GM10847 (cell line): ENCODE measurements around the gene TMEM143.

Experiments used
- POLR2A ChIP-seq: IDR thresholded peaks from 2 replicates; pipeline ENCODE4 v1.6.1; 2011; ENCODE audit not compliant: insufficient read length; ENCODE audit errors: extremely low read depth

TMEM143 gene

DNA sequence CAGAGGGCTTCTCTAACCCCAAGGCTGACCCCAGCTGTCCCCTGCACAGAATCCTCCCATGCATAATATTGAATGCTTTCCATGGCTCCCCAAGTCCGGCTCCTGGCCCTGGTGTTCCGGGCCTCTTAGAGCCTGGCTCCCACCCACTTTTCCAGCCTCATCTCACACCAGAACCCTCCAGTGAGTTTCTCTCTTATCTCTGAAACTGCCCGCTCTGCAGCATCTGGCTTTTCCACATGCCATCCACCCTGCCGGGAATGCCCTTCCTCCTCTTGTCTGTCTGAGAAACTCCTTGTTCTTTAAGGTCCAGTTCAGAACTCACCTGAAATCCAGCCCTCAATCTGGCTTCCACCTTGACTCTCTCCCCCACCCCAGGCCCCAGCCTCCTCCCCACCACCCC lies 7.2 kb upstream of the TMEM143 start:
- no peak for TF ChIP-seq POLR2A

DNA sequence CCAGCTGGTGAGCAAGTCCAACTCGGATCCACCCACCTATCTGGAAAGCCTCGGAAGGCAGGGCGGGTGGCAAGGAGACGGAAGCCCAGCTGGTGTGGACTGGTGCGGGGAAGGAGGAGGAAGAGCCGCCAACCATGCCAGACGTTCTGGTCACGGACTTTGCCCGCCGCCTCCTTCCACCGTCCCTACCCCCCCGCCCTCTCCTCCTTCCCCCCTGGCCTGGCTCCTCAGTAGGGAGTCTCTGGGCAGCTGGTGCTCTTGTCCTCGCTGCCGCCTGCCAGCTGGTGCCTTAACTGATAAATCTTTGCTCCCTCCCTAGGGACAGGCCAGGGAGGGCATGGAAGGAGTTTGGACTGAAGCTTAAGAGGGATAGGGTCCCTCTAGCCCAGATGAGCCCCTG lies 5.2 kb upstream of the TMEM143 start:
- no peak for TF ChIP-seq POLR2A

- no peak for TF ChIP-seq POLR2A
Observed at GRCh38 chr19:48367855-48368254, 4.1 kb upstream of the TMEM143 start.

- no peak for TF ChIP-seq POLR2A
Observed at GRCh38 chr19:48365602-48366001, 1.9 kb upstream of the TMEM143 start.

GRCh38 chr19:48364598-48365348 lies 1.0 kb upstream of the TMEM143 start:
- no peak for TF ChIP-seq POLR2A

- no peak for TF ChIP-seq POLR2A
Observed at GRCh38 chr19:48363500-48363809, 285 bp downstream of the TMEM143 start.

DNA sequence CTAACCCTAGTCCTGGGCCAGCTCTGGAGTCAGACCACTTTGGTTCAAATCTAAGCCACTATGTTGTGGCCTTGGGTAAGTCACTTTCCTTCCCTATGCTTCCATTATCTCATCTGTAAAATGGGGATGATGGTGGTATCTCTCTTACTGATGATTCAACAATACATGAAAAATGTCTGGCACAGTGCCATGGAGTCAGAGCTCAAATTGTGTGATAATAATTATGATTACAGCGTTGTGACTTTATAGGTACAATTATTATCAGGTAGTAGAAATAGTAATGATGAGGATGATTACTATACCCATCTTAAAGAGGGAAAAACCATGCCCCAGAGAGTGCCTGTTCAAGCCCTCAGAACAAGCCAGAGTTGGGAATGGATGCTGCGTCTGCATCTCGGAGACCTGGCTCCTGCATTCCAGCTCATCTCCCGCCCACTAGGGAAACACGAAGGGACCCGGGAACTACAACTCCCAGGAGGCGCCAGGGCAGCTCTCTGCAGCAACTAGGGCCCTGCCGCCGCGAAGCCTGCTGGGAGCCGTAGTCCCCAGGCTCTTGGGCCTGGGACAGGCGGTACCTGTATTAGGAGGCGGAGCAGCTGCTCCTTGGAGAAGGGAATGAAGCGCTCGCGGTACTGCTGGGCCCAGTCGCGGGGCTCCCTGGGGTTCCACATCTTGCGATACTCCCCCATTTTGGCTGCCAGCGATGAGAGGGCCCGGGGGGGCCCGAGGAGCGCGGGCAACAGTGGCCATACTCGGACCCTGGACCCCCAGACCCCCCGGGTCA lies 832 bp downstream of the TMEM143 start:
- peak; percentile 10 for TF ChIP-seq POLR2A

DNA sequence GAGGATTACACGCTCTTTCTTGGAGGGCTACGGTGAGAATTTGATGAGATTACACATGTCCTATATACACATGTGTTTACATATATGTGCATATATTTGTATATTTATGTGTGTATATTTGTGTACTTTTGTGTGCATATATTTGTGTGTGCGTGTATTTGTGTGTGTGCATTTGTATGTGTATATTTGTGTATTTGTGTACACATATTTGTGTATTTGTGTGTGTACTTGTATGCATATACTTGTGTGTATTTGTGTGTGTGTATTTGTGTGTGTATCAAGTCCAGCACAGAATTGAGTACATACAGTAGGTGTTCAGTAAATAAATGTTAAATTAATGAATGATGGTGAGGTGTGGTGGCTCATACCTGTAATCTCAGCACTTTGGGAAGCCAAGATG lies 1.8 kb downstream of the TMEM143 start:
- no peak for TF ChIP-seq POLR2A

GRCh38 chr19:48359123-48359522 lies 4.6 kb downstream of the TMEM143 start:
- TF ChIP-seq POLR2A: no peak

- TF ChIP-seq POLR2A: no peak
Observed at GRCh38 chr19:48355365-48355954, 8.3 kb downstream of the TMEM143 start.

GRCh38 chr19:48354332-48354992 lies 9.3 kb downstream of the TMEM143 start:
- no peak for TF ChIP-seq POLR2A

DNA sequence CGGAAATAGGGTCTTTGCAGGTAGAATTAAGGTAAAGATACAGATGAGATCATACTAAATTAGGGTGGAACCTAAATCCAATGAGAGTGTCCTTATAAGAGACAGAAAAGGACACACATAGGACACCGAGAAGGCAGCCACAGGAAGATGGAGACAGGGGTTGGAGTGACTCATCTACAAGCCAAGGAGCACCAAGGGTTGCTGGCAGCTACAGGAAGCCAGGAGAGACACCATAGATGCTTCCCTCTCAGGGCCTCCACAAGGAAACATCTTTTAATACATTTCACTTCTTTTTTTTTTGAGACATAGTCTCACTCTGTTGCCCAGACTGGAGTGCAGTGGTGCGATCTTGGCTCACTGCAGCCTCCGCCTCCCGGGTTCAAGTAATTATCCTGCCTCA lies 10.1 kb downstream of the TMEM143 start:
- no peak for TF ChIP-seq POLR2A

GRCh38 chr19:48351341-48351752 lies 12.4 kb downstream of the TMEM143 start:
- no peak for TF ChIP-seq POLR2A

DNA sequence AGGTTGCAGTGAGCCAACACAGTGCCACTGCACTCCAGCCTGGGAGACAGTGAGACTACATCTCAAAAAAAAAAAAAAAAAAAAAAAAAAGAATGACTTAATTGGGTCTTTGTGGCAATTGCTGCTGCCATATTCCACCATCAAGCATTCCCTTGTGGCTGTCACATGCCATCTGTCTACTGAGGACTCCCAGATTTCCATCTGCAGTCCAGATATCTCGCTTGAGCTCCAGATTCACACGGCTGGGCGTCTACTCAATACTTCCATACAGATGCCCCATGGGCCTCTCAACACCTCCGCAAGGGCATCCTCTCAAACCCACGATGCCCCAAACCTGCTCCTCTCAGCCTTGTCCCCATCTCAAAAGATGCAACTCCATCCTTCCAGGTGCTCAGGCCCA lies 12.9 kb downstream of the TMEM143 start:
- TF ChIP-seq POLR2A: no peak

GRCh38 chr19:48348737-48349136 lies 15.0 kb downstream of the TMEM143 start:
- no peak for TF ChIP-seq POLR2A

DNA sequence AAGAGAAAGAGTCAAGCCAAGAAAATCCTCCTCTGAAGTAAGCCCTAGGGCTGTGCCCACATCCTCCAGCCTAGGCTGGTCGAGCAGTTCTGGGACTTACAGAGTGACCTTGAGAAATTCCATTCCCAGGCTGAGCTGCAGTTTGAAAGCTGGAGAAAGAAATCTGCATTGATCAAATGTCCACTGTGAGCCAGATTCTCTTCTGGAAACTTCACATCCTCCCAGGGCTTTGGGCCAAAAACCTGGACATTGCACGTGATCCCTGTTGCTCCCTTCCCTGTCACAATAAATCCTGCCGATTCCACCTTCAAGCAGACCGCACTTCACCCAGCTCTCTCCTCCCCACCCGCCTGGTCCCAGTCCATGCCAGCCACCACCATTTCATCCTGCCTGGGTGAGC lies 15.7 kb downstream of the TMEM143 start:
- no peak for TF ChIP-seq POLR2A
